C4-2B (cell line): ENCODE data around the gene GSKIP.

Experiments used
- H3K27ac ChIP-seq: fragments of 450-650 bp; 2 replicates; pipeline ENCODE4 v1.5.1; 2017
- ZFX ChIP-seq: fragments of 450-650 bp; IDR thresholded peaks from 2 replicates; pipeline ENCODE4 v1.6.1; 2017
- TF ChIP-seq, protein P1 (sequence below): fragments of 450-650 bp; conservative IDR thresholded peaks from 2 replicates; pipeline ENCODE4 v1.5.1; 2017; ENCODE audit warnings: mild to moderate bottlenecking

The GSKIP gene

DNA sequence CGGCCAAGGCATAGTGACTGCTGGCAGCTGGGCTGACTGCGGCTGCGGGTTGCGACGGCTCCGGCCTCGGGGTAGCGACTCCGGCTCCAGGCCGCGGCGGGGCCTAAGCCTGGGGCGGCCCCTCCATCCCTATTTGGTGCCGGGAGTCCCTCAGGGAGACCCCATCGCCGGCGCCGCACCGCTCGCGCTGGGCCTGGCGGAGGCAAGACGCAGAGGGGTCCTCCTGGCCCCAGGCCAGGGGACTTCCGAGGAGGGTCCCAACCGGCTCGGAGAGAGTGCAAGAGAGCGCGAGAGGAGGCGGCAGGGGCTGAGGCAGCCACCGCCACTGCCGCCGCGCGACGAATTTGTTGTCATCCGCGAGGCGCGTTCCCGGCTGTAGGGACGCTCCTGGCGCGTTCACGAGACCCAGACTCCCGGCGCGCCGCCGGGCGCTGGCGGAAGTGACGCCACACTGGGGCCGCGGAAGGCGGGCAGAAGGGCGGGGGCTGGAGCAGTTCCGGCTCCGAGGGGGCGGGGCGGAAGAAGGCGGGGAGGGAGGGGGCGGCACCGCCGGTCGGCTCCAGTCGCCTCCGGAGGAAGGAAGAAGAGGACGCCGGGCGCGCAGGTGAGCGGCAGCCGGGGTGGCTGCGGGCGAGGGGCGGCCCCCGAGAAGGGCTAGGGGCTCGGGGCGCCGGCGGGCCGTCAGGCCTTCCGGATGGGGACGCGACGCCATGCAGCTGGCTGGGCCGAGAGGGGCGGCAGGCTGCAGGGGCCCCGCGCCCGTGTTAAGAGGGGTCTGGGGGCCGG lies at the start of gene GSKIP, which contains the start of gene ATG2B:
TSS of gene GSKIP (plus strand) at position 562 of the 786 bp plus-strand sequence. CDS start 18,722 bp downstream, outside the sequence.
TSS of gene ATG2B (minus strand) at position 377 of the 786 bp plus-strand sequence. CDS start at position 12, 365 bp downstream.
- peak; percentile 75 for TF ChIP-seq ZFX
- TF ChIP-seq, protein P1, sequence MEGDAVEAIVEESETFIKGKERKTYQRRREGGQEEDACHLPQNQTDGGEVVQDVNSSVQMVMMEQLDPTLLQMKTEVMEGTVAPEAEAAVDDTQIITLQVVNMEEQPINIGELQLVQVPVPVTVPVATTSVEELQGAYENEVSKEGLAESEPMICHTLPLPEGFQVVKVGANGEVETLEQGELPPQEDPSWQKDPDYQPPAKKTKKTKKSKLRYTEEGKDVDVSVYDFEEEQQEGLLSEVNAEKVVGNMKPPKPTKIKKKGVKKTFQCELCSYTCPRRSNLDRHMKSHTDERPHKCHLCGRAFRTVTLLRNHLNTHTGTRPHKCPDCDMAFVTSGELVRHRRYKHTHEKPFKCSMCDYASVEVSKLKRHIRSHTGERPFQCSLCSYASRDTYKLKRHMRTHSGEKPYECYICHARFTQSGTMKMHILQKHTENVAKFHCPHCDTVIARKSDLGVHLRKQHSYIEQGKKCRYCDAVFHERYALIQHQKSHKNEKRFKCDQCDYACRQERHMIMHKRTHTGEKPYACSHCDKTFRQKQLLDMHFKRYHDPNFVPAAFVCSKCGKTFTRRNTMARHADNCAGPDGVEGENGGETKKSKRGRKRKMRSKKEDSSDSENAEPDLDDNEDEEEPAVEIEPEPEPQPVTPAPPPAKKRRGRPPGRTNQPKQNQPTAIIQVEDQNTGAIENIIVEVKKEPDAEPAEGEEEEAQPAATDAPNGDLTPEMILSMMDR, result no peak
- peak within 1 kb of the TSS; percentile 85 for H3K27ac ChIP-seq

DNA sequence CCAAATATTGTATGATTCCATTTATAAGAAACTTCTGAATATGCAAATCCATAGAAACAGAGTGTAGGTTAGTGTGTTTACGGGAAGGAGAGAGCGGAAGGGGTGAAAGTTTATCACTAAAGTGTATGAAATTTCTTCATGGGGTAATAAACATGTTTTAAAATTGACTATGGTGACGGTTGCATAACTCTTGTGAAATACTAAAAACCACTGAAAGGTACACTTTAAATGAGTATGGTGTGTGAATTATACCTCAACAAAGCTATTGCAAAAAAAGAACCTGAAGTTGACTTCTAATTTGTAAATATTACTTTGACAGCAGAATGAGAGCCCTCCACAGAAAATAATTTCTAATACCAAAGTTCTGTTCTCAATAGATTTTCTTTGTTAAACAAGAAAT lies 47.2 kb upstream of the GSKIP start:
- no peak overlapping the region for H3K27ac ChIP-seq
- TF ChIP-seq, protein P1, result no peak
- no peak for TF ChIP-seq ZFX

GRCh38 chr14:96318836-96319235 lies 44.5 kb upstream of the GSKIP start:
- no peak overlapping the region for H3K27ac ChIP-seq
- TF ChIP-seq ZFX, result no peak
- TF ChIP-seq, protein P1, result no peak

- H3K27ac ChIP-seq, result no peak overlapping the region
- TF ChIP-seq ZFX, result no peak
- TF ChIP-seq, protein P1, result no peak
Measured at GRCh38 chr14:96320605-96321004, 42.7 kb upstream of the GSKIP start.

GRCh38 chr14:96324219-96324618 lies 39.1 kb upstream of the GSKIP start:
- no peak for TF ChIP-seq ZFX
- TF ChIP-seq, protein P1, result no peak

DNA sequence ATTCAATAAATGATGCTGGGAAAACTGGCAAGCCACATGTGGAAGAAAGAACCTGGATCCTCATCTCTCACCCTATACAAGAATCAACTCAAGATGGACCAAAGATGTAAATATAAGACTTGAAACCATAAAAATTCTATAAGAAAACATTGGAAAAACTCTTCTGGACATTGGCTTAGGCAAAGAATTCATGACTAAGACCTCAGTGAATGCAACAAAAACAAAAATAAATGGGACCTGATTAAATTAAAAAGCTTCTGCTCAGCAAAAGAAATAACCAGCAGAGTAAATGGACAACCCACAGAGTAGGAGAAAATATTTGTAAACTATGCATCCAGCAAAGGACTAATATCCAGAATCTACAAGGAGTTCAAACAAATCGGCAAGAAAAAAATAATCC lies 24.8 kb upstream of the GSKIP start:
- TF ChIP-seq, protein P1, result no peak
- TF ChIP-seq ZFX, result no peak
- no peak overlapping the region for H3K27ac ChIP-seq

More at GRCh38 chr14:96324219-96324618, 39.1 kb upstream of the GSKIP start:
- H3K27ac ChIP-seq, result no peak overlapping the region

GRCh38 chr14:96341323-96341722 lies 22.0 kb upstream of the GSKIP start:
- no peak overlapping the region for H3K27ac ChIP-seq
- TF ChIP-seq, protein P1, result no peak
- no peak for TF ChIP-seq ZFX
